HG03571 (cell line): ENCODE results near the gene L3MBTL4.

Experiments
- ATAC-seq: cut with Tn5 transposase; IDR thresholded peaks from one replicate; pipeline ENCODE4 v1.9.1; 2021; ENCODE audit not compliant: unreplicated experiment

Gene L3MBTL4

DNA sequence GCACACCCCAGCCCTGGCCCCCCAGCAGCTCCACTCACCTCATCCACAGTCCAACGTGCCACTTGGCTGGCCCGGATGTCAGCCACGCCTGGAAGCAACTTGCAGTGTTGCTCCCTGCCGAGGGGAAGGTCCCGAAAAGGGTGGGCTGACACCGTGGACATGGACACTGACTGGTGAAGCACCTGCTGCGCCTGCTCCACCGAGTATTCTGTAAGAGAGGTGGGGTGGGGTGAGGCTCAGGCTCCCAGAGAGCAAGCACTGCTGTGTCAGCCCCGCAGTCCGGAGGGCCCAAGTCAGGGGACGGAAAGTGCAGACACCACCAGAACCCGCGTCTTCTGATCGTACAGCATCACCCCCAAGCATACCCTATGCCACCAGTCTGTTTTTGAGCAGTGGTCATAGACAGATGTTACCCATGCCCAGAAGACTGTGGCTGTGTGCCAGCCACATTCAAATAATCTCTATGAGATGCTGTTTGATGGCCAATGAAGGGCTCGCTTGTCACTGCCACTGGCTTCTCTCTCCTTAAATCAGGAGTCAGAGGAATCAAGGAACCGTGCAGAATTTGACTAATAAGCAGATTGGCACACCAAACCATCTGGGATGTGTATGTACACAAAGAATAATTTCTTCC lies 445.2 kb downstream of the L3MBTL4 start:
- ATAC-seq: no peak

- no peak for ATAC-seq
These were observed 447.0 kb downstream of the L3MBTL4 start for GRCh38 chr18:5967666-5968065.

DNA sequence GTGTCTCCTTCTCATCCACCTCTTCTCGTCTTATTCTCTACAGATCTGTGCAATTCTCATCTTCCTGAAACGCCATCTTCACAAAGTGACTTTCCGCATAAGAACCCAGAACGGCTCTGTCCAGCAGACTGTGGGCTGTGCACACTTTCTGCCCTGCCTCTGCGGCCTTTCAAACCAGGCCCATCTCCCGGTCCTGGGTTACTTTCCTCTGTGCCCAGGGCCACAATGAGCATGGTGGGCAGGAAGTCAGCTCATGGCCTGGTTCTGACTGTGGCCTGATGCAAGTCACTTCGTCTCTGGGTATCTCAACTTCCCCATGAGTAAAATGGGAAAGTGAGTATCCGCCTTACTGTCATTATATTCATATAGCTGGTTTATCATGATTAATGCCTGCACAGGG lies 447.7 kb downstream of the L3MBTL4 start:
- ATAC-seq: no peak

DNA sequence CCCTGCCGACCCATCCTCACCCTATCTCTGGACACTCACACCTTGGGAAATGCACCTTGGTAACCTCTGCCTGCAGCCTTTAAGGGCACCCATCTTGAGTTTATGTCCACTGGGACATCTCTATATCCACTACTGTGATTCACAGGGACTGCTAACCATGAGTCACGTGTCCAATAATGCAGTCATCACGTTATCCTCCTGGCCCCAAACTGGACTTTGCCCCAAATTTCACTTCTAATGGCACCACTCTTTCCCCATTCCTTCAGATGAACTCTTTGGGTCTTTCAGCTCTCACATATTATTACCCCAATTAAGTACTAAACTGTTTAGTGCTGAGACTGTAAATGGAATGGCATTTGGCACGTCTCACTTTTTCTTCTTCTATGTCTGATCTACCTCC lies 448.2 kb downstream of the L3MBTL4 start:
- no peak for ATAC-seq

DNA sequence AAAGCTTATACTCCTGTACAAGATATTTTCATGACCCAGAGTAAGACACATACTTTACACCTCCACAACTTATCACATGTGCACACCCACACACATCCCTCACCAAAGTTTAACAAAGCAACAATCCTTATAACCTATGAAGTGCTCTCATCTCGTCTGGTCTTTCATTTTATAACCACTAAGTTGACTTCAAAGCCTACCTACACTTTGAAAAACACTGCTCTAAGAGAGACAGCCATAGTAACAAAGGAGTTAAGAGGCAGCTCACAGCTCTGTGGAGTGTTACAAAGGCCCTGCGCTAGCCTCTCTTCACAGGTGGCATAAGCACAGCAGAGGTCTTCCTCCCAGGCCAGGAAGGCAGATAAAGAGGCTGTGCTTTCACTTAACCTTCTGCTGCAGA lies 449.7 kb downstream of the L3MBTL4 start:
- ATAC-seq: no peak

- ATAC-seq: no peak
These were observed 450.1 kb downstream of the L3MBTL4 start for GRCh38 chr18:5964596-5964995.

DNA sequence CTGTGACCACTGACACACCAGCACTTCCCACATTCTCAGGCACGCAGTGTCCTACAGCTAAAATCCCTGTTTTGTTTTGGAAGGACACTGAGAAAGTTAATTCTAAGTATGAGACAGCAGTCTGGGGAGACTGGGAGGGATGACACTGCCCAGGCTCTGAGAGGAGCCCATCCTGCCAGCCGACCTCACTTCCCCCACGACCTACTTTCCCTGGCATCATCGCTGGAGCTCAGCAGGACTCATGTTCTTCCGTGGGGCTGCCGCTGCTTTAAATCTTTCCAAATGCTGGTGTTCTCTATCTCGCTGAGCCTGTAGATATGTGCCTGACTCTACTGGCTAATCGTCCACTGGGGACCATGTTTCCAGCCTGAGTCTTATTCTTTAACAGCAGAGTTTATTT lies 450.6 kb downstream of the L3MBTL4 start:
- ATAC-seq: no peak

DNA sequence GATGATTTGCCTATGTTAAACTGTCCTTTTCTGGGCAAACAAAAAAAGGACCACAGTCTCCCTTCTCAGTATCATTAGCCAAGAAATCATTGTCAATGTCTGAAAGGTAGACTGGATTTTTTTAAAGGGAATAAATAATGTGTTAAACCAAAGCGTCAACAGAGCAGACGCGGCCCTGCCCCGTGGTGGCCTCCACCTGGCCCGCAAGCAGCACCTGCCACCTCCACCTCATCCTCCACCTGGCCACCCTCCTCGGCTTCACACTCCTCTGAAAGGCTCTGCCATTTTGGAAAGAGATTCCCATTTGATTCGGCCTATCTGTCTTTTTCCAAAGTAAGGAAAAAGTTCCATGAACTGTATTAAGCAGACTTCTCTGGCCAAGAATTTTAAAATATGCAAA lies 451.4 kb downstream of the L3MBTL4 start:
- ATAC-seq: no peak

GRCh38 chr18:5962362-5962761 lies 452.3 kb downstream of the L3MBTL4 start:
- ATAC-seq: no peak

DNA sequence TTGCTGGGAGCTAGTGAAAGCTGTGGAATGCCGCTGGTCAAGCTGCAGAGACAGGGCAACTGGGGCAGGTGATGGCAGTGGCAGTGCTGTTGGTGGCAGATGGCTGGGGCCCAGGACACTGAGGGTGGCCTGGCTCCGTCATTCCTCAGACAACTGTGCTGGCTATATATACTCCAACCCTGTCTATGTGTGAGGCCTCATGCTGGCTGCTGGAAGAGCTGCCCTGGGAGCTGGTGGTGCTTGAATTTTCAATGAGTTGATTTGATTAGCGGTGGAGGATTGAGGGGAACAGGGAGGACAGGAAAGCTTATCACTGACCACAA lies 452.9 kb downstream of the L3MBTL4 start:
- ATAC-seq: no peak

DNA sequence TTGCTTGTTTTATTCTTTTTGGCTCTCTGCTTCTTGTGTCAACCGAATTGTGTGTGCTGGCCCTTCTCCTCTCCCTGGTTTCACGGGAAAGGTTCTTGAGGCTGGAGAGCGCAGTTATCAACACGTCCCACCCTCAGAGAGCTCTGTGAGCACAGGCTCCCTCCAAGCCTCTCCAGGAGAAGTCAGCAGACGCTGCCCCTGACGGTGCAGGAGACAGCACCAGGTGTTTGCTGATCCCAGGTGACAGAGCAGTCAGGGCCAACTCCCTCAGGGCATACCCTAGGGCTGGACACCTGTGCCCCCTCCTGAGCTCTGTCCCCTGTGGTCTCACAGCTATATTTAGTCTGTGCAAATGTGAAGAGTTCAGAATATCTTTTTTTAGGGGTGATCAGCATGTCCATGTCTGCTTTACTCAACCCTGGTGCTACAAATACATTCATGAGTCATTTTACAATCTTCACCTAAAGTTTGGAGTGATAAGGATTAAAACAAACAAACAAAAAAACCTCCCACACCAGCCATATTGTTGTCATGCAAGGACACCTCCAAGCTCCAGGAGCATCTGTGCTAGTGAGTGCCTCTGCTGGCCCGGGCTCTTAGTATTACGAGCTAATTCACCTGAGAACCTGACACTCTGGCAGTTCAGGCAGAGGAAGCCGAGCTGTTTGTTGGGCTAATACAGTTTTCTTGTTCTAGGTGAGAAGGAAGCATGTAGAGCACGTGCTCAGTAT lies 453.4 kb downstream of the L3MBTL4 start:
- no peak for ATAC-seq

- no peak for ATAC-seq
These were observed 455.9 kb downstream of the L3MBTL4 start for GRCh38 chr18:5958822-5959221.

DNA sequence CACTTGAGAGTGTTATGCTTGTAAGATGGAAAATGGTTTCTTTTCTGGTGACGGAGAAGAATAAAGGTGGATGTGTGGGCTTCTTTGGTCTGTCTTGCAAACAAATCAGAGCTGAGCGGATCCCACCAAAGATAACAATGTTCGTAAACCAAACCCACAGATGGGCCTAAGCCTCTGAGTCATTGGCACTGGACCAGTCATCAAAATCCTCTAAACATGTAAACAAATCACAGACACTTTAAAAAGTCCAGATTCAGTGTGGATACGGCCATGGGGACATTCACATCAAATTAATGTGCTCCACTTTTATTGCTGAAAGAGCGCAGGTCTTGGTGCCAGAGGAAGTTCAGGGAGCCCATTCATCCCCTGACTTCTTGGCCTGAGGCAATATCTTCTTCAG lies 458.9 kb downstream of the L3MBTL4 start:
- no peak for ATAC-seq

GRCh38 chr18:5951515-5952091 lies 463.1 kb downstream of the L3MBTL4 start:
- no peak for ATAC-seq

- no peak for ATAC-seq
These were observed 465.9 kb downstream of the L3MBTL4 start for GRCh38 chr18:5948781-5949180.

- no peak for ATAC-seq
These were observed 466.5 kb downstream of the L3MBTL4 start for GRCh38 chr18:5948237-5948636.

DNA sequence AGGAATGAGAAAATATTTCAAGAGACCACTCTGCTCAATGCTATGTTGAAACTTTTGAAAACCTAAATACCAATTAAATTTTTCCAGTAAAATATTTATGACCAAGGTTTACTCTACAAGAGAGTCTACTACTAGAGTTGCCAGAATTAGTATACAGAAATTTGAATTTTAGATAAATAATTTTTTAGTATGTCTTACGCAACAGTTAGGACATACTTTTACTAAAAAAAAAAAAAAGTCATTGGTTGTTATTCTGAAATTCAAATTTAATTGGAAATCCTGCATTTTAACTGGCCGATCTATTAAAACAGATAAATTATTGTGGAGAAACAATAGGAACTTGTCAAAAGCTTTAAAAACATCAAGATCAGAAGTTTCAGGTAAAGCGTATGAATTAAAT lies 470.3 kb downstream of the L3MBTL4 start:
- no peak for ATAC-seq

GRCh38 chr18:5943514-5943913 lies 471.2 kb downstream of the L3MBTL4 start:
- no peak for ATAC-seq

GRCh38 chr18:5942591-5942990 lies 472.1 kb downstream of the L3MBTL4 start:
- no peak for ATAC-seq

GRCh38 chr18:5941890-5942289 lies 472.8 kb downstream of the L3MBTL4 start:
- no peak for ATAC-seq

- ATAC-seq: no peak
These were observed 474.7 kb downstream of the L3MBTL4 start for GRCh38 chr18:5939801-5940667.

DNA sequence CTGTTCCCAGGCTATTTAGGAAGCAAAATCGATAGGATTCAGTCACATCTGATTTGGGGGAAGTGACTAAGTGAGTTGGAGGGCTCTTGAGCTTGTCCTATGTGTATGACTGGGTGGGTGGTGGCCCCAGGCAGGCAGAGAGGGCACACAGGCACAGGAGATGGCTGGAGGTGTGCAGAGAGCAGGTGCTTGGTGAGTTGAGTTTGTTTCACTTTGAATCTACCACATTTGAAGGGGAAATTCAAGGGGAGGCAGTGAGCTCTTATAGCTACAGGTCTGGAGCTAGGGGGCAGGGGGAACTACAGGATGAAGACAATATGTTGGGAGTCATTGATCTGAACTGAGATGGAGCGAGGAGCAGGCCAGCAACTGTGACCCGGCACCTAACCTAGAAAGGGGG lies 476.9 kb downstream of the L3MBTL4 start:
- ATAC-seq: no peak
